ENCODE data around the gene CD52. TPM values are rescaled to one million over a fixed set of nuclear protein-coding genes. Genes with fewer than 3 reads are reported as not detected.

CD52 gene
- total and polyA plus RNA-seq, 2 of the 13 experiments (the other 11 are each of a cell fraction or from before 2014, with no cell fraction given) = 0.32 TPM; not detected in 1

DNA sequence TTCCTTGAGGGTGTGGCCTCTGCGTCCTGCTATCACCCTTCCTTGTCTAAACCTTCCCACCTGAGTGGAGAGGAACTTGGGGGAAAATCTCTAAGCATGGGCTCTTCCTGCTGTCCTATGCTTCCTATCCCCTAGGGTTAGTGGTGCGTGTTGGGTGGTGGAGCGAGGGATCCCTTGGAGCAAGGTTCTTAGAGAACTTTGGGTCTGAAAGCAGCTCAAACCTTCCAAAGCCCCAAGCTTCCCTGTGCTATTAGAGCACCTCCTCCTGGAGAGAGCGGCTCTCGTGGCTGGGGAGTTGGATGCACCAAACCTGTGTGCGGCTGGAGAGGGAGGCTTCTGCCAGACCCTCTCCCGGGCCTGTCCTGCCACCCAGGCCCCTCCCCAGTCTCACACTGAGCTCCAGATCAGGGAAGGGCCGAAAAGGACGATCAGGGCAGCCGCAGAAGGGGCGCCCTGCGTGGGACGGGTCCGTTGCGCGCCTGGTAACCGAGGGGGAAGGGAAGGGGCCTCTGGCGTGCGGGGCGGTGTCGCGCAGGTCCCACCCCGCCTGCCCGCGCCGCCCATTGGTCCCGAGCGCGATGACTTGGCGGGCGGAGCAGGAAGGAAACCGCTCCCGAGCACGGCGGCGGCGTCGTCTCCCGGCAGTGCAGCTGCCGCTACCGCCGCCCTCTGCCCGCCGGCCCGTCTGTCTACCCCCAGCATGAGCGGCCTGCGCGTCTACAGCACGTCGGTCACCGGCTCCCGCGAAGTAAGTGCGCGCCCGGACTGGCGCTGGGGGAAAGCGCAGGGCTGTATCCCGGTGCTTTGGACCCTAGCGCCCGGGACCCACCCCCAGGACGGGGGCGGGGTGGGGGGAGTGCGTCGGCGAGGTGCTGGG, 38.1 kb upstream of the CD52 start, which contains the start of gene SH3BGRL3 (continued):
- TF ChIP-seq MBNL3 (CRISPR knock-in tag; conservative IDR thresholded peaks at IDR 0.05) (no peak), TCF7L2 (IDR thresholded peaks at IDR 0.05; ENCODE audit: low read depth, low read length) (no peak), ATF7-NPFF (CRISPR knock-in tag; IDR thresholded peaks at IDR 0.05; ENCODE audit: low read depth) (peak; percentile 95), ZNF850 (CRISPR knock-in tag; conservative IDR thresholded peaks at IDR 0.05) (no peak), SSRP1 (CRISPR knock-in tag; IDR thresholded peaks at IDR 0.05) (peak; percentile 27; the same call in 1 of the 2 replicates), GPN1 (CRISPR knock-in tag; IDR thresholded peaks at IDR 0.05; ENCODE audit: borderline replicate concordance) (no peak), MBD4 (IDR thresholded peaks at IDR 0.05; ENCODE audit: borderline replicate concordance, low read length) (no peak), RCOR2 (CRISPR knock-in tag; IDR thresholded peaks at IDR 0.05) (no peak), MZF1 (CRISPR knock-in tag; IDR thresholded peaks at IDR 0.05; ENCODE audit: borderline replicate concordance) (no peak), ZNF563 (CRISPR knock-in tag; IDR thresholded peaks at IDR 0.05) (peak; percentile 76; the same call in 1 of the 2 replicates), PRMT3 (CRISPR knock-in tag; IDR thresholded peaks at IDR 0.05; ENCODE audit: borderline replicate concordance, low read depth) (no peak), PPARG (CRISPR knock-in tag; conservative IDR thresholded peaks at IDR 0.05) (no peak), NRL (CRISPR knock-in tag; IDR thresholded peaks at IDR 0.05; ENCODE audit: borderline replicate concordance) (peak; percentile 82)
- TF ChIP-seq, protein P1, sequence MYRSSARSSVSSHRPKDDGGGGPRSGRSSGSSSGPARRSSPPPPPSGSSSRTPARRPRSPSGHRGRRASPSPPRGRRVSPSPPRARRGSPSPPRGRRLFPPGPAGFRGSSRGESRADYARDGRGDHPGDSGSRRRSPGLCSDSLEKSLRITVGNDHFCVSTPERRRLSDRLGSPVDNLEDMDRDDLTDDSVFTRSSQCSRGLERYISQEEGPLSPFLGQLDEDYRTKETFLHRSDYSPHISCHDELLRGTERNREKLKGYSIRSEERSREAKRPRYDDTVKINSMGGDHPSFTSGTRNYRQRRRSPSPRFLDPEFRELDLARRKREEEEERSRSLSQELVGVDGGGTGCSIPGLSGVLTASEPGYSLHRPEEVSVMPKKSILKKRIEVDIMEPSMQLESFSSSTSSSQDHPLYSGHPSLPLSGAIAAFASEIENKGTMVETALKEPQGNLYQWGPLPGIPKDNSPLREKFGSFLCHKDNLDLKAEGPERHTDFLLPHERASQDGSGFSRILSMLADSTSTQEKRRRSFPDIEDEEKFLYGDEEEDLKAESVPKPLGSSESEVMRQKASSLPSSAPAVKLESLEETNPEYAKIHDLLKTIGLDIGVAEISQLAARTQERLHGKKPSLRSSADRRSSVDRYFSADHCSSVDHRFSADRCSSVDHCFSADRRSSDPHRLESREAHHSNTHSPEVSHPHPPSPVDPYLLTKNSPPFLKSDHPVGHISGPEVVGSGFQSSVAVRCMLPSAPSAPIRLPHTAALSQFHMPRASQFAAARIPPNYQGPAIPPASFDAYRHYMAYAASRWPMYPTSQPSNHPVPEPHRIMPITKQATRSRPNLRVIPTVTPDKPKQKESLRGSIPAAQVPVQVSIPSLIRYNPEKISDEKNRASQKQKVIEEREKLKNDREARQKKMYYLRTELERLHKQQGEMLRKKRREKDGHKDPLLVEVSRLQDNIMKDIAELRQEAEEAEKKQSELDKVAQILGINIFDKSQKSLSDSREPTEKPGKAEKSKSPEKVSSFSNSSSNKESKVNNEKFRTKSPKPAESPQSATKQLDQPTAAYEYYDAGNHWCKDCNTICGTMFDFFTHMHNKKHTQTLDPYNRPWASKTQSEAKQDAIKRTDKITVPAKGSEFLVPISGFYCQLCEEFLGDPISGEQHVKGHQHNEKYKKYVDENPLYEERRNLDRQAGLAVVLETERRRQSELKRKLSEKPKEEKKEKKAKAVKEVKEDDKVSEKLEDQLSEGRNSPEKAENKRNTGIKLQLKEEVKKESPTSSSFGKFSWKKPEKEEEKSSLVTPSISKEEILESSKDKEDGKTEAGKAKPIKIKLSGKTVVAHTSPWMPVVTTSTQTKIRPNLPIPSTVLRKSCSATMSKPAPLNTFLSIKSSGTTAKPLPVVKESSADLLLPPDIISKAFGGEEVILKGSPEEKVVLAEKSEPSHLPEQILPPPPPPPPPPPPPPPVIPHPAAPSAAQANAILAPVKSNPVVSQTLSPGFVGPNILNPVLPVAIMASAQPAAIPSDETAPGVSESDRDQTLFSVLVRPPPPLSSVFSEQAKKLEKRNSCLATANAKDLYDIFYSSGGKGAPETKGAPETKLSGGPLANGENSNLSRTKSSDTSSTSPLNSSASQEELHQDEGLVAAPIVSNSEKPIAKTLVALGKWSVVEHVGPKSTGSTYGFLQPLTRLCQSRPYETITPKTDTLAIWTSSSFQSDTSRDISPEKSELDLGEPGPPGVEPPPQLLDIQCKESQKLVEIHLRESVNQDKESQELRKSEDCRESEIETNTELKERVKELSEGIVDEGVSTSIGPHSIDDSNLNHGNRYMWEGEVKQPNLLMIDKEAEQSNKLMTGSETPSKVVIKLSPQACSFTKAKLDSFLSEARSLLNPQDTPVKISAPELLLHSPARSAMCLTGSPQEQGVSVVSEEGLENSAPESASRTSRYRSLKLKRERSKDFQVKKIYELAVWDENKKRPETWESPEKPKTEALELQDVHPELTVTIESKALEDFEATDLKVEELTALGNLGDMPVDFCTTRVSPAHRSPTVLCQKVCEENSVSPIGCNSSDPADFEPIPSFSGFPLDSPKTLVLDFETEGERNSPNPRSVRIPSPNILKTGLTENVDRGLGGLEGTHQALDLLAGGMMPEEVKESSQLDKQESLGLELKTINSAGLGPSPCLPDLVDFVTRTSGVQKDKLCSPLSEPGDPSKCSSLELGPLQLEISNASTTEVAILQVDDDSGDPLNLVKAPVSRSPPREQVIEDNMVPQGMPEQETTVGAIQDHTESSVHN (CRISPR knock-in tag; IDR thresholded peaks at IDR 0.05) = no peak
- TF ChIP-seq, protein P2, sequence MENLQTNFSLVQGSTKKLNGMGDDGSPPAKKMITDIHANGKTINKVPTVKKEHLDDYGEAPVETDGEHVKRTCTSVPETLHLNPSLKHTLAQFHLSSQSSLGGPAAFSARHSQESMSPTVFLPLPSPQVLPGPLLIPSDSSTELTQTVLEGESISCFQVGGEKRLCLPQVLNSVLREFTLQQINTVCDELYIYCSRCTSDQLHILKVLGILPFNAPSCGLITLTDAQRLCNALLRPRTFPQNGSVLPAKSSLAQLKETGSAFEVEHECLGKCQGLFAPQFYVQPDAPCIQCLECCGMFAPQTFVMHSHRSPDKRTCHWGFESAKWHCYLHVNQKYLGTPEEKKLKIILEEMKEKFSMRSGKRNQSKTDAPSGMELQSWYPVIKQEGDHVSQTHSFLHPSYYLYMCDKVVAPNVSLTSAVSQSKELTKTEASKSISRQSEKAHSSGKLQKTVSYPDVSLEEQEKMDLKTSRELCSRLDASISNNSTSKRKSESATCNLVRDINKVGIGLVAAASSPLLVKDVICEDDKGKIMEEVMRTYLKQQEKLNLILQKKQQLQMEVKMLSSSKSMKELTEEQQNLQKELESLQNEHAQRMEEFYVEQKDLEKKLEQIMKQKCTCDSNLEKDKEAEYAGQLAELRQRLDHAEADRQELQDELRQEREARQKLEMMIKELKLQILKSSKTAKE (CRISPR knock-in tag; IDR thresholded peaks at IDR 0.05; ENCODE audit: borderline replicate concordance) = no peak
- TF ChIP-seq, protein P3, sequence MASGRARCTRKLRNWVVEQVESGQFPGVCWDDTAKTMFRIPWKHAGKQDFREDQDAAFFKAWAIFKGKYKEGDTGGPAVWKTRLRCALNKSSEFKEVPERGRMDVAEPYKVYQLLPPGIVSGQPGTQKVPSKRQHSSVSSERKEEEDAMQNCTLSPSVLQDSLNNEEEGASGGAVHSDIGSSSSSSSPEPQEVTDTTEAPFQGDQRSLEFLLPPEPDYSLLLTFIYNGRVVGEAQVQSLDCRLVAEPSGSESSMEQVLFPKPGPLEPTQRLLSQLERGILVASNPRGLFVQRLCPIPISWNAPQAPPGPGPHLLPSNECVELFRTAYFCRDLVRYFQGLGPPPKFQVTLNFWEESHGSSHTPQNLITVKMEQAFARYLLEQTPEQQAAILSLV (CRISPR knock-in tag; IDR thresholded peaks at IDR 0.05; ENCODE audit: borderline replicate concordance) = peak; percentile 75; the same call in 1 of the 2 replicates
- TF ChIP-seq, protein P4, sequence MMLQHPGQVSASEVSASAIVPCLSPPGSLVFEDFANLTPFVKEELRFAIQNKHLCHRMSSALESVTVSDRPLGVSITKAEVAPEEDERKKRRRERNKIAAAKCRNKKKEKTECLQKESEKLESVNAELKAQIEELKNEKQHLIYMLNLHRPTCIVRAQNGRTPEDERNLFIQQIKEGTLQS (CRISPR knock-in tag; IDR thresholded peaks at IDR 0.05) = peak; percentile 27

All from HepG2 (cell line).